Upper lobe of left lung (tissue), 4 donors: ENCODE measurements around the gene DDRGK1.

Experiments used
- CTCF ChIP-seq, 6 experiments: fragments of 450-650 bp in 4 of 6; fragments of 200-600 bp in 2 of 6; sonication (generic) in 2 of 6; IDR thresholded peaks; one replicate each; pipeline ENCODE4 v1.5.1; 2016 to 2019; ENCODE audit warnings: antibody characterized with exemption in 6 of 6
- POLR2AphosphoS5 ChIP-seq, 2 donors: sonication (generic); formaldehyde crosslinking; IDR thresholded peaks; one replicate each; pipeline ENCODE4 v1.5.1; 2017; ENCODE audit warnings: antibody characterized with exemption in 2 of 2

GRCh38 chr20:3247638-3248037, 43.2 kb upstream of the DDRGK1 start:
- no peak for TF ChIP-seq CTCF (IDR thresholded peaks at IDR 0.05)
- TF ChIP-seq POLR2AphosphoS5 (IDR thresholded peaks at IDR 0.05) = no peak
